CD4-positive, alpha-beta T cell (primary cell): ENCODE results near the gene ADCY2. TPM values are rescaled to one million over a fixed set of nuclear protein-coding genes. Genes with fewer than 3 reads are reported as not detected.

Source experiments
- ATAC-seq: fragments of 200-7000 bp; cut with Tn5 transposase; one replicate; pipeline ENCODE4 v1.10.0; 2022; ENCODE audit warnings: mild to moderate bottlenecking; ENCODE audit not compliant: poor library complexity
- CTCF ChIA-PET: fragments of 350-600 bp; sonication (Branson Sonifier 250); formaldehyde crosslinking; loops from one replicate; lab custom pipeline; 2021; ENCODE audit warnings: antibody characterized with exemption, inconsistent platforms; lab: Charles Lee
- POLR2A ChIA-PET: fragments of 350-600 bp; sonication (Branson Sonifier 250); formaldehyde crosslinking; loops from one replicate; lab custom pipeline; 2021; ENCODE audit warnings: antibody characterized with exemption, inconsistent platforms; lab: Charles Lee
- DNase-seq, 14 experiments: peaks; one replicate each; pipeline ENCODE4 v3.0.0-alpha.2; 2013 to 2020; ENCODE audit warnings: mixed read lengths in 2 of 14
- H3K27ac ChIP-seq, 2 donors: one replicate each; pipeline versions ENCODE4 v1.5.1 to v1.7.0; 2013; ENCODE audit warnings: low read length in 2 of 2, low read depth in 1 of 2, mild to moderate bottlenecking in 1 of 2
- H3K27me3 ChIP-seq, 2 experiments: 1 replicate in 1 of 2; 2 replicates in 1 of 2; pipeline versions ENCODE4 v1.6.1 to v1.7.0; 2013; ENCODE audit warnings: low read length in 2 of 2, control low read depth in 1 of 2, mild to moderate bottlenecking in 1 of 2, moderate library complexity in 1 of 2; ENCODE audit not compliant: insufficient read depth in 2 of 2, control insufficient read depth in 1 of 2
- H3K36me3 ChIP-seq: one replicate; pipeline ENCODE4 v1.6.1; 2013; ENCODE audit warnings: low read length, control low read depth; ENCODE audit not compliant: insufficient read depth
- H3K4me1 ChIP-seq: one replicate; pipeline ENCODE4 v1.6.1; 2013; ENCODE audit warnings: low read length, control low read depth; ENCODE audit not compliant: insufficient read depth
- H3K4me3 ChIP-seq: one replicate; pipeline ENCODE4 v1.5.1; 2013; ENCODE audit warnings: mild to moderate bottlenecking, low read length, moderate library complexity
- H3K9me3 ChIP-seq, 2 experiments: 1 replicate in 1 of 2; 2 replicates in 1 of 2; pipeline versions ENCODE4 v1.6.1 to v1.7.0; 2013; ENCODE audit warnings: low read length in 2 of 2, mild to moderate bottlenecking in 2 of 2, control low read depth in 1 of 2, moderate library complexity in 1 of 2; ENCODE audit not compliant: control insufficient read depth in 1 of 2, insufficient read depth in 1 of 2
- H3K27ac Mint-ChIP-seq: one replicate; pipeline ENCODE4 v1.8.0; 2020; ENCODE audit warnings: mixed read lengths
- H3K27me3 Mint-ChIP-seq: one replicate; pipeline ENCODE4 v1.8.0; 2021; ENCODE audit warnings: mixed read lengths
- H3K36me3 Mint-ChIP-seq: one replicate; pipeline ENCODE4 v1.8.0; 2021; ENCODE audit warnings: low read depth, mixed read lengths
- H3K4me1 Mint-ChIP-seq: one replicate; pipeline ENCODE4 v1.8.0; 2021; ENCODE audit warnings: low read depth, mixed read lengths
- H3K4me3 Mint-ChIP-seq: one replicate; pipeline ENCODE4 v1.8.0; 2020; ENCODE audit warnings: mild to moderate bottlenecking, mixed read lengths
- H3K9me3 Mint-ChIP-seq: one replicate; pipeline ENCODE4 v1.8.0; 2020; ENCODE audit warnings: mixed read lengths
- CTCF ChIP-seq: fragments of 200-600 bp; IDR thresholded peaks from one replicate; pipeline ENCODE4 v1.8.0; 2022; ENCODE audit warnings: antibody characterized with exemption, mild to moderate bottlenecking
- intact Hi-C, 2 experiments: fragments of 100-400 bp; cut with DNase I in 1 of 2; cut with micrococcal nuclease in 1 of 2; formaldehyde crosslinking; loops; one replicate each; pipeline versions ENCODE4 v1.15.1 to v1.9.0; 2023 to 2025; cut with DNase I, micrococcal nuclease
- total RNA-seq, 174 experiments: library from RNA in 2 of 174; stranded (reverse) in 2 of 174; gene quantifications; one replicate each; pipeline ENCODE4 v1.2.3 and lab custom pipeline; 2021 to 2026

Gene ADCY2
- total RNA-seq, 2 experiments from 2014 or later, result not detected

GRCh38 chr5:7609726-7610125 lies 213.8 kb downstream of the ADCY2 start:
- Histone ChIP-seq H3K36me3 (no peaks in the 10 kb centered on the region), H3K9me3 (no peaks in the 10 kb centered on the region), H3K27me3 (no peaks in the 10 kb centered on the region), H3K27ac (no peak overlapping the region), H3K4me3 (no peak overlapping the region), H3K4me1 (no peaks in the 10 kb centered on the region)
- Mint-ChIP-seq H3K9me3 (peaks cover 4% of the 10 kb centered on the region), H3K36me3 (no peaks in the 10 kb centered on the region), H3K27ac (no peak overlapping the region), H3K4me1 (no peaks in the 10 kb centered on the region), H3K4me3 (no peak overlapping the region), H3K27me3 (no peaks in the 10 kb centered on the region)
- ChIA-PET CTCF (interaction anchor here (1.0 kb wide), 1 partner anchor 20 kb away, joined by 3 read pairs; no protein-coding TSS in a partner anchor), POLR2A (no interaction called here)
- no peak for DNase-seq
- ATAC-seq, result no peak
- intact Hi-C loops, result no loop called here
- no peak for TF ChIP-seq CTCF

GRCh38 chr5:7610531-7611177 lies 214.7 kb downstream of the ADCY2 start:
- POLR2A ChIA-PET, result no interaction called here
- intact Hi-C loops, result no loop called here
- H3K27ac ChIP-seq, result no peak overlapping the region
- no peaks in the 10 kb centered on the region for H3K27me3 ChIP-seq
- H3K27me3 Mint-ChIP-seq, result no peaks in the 10 kb centered on the region
- H3K9me3 ChIP-seq, result no peaks in the 10 kb centered on the region
- no peak overlapping the region for H3K4me3 ChIP-seq
- no peak overlapping the region for H3K27ac Mint-ChIP-seq
- no peaks in the 10 kb centered on the region for H3K4me1 Mint-ChIP-seq
- H3K36me3 Mint-ChIP-seq, result no peaks in the 10 kb centered on the region
- no peaks in the 10 kb centered on the region for H3K36me3 ChIP-seq
- CTCF ChIA-PET, result interaction anchor here (1.0 kb wide), 1 partner anchor 21 kb away, joined by 3 read pairs; no protein-coding TSS in a partner anchor
- no peaks in the 10 kb centered on the region for H3K4me1 ChIP-seq
- no peak overlapping the region for H3K4me3 Mint-ChIP-seq
- peaks cover 4% of the 10 kb centered on the region for H3K9me3 Mint-ChIP-seq
- no peak for ATAC-seq
- no peak for TF ChIP-seq CTCF
- no peak for DNase-seq

- TF ChIP-seq CTCF, result no peak
- H3K27me3 ChIP-seq, result no peaks in the 10 kb centered on the region
- POLR2A ChIA-PET, result no interaction called here
- CTCF ChIA-PET, result no interaction called here
- no peak overlapping the region for H3K27ac ChIP-seq
- H3K9me3 ChIP-seq, result no peaks in the 10 kb centered on the region
- Mint-ChIP-seq H3K4me1 (no peaks in the 10 kb centered on the region), H3K4me3 (no peak overlapping the region), H3K27me3 (no peaks in the 10 kb centered on the region), H3K36me3 (no peaks in the 10 kb centered on the region), H3K9me3 (peaks cover 4% of the 10 kb centered on the region), H3K27ac (no peak overlapping the region)
- ATAC-seq, result no peak
- no peak overlapping the region for H3K4me3 ChIP-seq
- intact Hi-C loops, result no loop called here
- H3K36me3 ChIP-seq, result no peaks in the 10 kb centered on the region
- H3K4me1 ChIP-seq, result no peaks in the 10 kb centered on the region
- no peak for DNase-seq
Observed at GRCh38 chr5:7611518-7611917, 215.6 kb downstream of the ADCY2 start.
